Daoy (cell line): ENCODE data around the gene ICA1. TPM values are rescaled to one million over a fixed set of nuclear protein-coding genes. Genes with fewer than 3 reads are reported as not detected.
"Not testable (repeated sequence)": the region's sequence is repeated elsewhere in the genome, so short reads cannot be mapped to it uniquely, and the experiment has no call there.

ENCODE experiments used
- DNase-seq: peaks from one replicate; pipeline ENCODE4 v3.0.0-alpha.2; 2015; ENCODE audit warnings: low read depth
- total RNA-seq: library from RNA; depleted of rRNA; stranded (reverse); fragments of >200 nt; shearing (Covaris generic); gene quantifications from 2 replicates; pipeline ENCODE4 v1.2.3, GENCODE V29; 2014

ICA1 gene
- total RNA-seq, 1 experiment from 2014 or later = 18.1 TPM

DNA sequence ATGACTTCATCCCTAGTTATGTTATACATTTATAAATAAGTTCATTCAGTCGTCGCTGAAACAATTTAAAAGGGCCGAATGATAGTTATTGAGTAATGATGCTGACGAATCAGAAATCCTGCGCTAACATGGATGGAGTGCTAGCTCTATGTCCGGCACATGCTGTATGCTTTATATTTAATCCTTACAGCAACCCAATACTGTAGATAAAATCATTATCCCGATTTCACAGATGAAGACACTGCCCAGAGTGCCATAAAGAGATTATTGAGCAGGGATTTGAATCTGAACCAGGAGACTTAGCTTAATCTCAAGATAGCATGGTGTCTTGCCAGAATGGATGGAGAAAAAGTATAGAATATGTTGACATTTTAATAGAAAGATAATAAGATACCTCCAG is 1.1 kb upstream of the ICA1 start:
- no peak for DNase-seq

DNA sequence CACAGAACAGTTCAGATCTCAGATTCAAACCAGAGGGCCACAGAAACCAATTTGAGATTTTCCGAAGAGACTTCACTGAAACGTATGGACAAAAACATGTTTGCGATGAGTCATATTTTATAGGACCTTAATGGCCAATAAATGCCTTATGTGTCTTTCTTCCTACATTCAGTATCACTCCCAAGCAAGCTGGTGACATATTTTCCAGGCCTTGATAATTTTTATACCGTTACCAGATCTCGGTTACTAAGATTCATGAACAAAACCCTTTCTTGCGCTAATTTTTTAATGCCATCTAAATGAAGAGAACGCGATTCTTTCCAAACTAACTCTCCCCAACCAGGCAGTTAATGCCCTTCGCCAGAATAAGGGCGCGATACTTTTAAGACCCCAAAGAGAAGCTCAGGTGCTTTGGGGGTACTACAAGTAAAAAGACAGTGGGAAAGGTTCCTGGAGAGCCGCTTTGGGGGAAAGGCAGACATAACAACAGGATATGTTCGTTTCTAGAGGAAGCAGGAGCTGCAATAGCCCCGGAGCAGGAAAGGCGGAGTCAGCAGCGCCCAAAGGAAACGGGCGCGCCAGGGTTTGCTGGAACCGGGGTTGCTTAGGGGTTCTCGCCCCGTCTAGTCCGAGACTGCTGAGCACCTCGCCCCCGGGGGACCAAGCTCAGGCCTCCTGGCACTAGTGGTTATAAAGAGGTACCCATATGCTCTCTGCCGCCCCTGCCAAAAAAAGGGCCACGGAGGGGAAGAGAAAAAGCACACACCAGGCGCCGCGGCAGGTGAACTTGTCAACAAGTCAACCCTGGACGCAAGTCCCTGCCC is 884 bp downstream of the ICA1 start:
- DNase-seq = peak; percentile 67

DNA sequence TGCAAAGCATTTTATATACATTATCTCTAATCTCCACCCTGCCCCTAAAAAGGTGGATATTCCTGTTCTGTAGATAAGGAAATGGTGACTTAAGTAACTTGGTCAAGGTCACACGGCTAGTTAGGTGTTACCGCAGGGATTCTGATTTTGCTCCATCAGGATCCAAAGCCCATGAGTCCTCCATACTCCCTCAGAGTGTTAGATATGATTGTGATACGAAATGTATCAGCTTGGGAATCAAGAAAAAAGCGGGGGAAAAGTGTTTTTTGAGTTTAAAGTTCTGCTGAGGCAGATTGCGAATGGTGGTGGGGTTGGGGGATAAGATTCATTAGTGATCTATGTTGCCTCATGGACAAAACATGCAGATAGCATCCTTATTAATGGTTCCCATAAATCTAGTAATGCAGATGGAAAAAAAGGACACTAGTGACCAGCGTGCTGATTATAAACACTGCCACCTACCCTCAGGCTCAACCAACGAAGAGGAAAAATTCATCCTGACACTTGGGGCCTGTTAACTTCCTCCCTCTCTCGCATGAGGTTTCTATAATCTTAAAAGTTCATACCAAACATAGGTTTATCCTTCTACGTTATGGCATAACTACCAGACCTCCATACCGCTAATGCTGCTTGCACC is 2.3 kb downstream of the ICA1 start:
- no peak for DNase-seq

DNA sequence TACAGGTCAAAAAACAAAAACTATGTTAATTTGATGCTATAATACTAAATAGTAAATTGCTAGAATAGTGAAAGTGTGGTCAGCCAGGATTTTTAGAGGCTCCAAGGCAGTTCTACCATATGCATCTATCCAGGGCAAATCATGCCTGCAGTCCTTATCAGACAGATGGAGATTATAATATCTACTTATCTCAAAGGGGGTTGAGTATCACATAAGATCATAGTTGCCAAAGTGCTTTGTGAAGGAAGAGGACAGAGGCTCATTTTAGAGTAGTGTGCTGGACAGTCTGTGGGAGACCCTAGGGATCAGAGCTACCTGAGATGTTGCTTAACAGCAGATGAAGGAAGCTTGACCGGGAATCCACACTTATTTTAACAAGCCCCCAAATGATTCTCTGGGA is 3.2 kb downstream of the ICA1 start:
- DNase-seq = no peak

DNA sequence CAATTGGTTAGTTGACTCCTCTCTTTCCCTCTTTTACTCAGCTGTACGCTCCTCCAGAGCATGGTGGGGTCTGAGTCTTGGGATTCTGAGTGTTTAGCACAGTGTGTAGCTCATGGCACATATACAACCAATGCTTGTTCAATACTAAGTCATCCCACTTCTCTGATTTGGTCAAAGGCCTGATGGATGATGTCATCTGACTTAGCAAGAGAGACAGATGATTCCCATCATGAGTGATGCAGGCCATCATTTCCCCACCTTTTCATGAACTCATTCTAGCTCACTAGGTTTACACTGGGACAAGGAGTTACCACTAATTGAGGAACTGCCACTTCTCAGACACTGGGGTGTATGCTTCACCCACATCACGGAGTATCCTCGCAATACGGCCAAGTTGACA is 3.8 kb downstream of the ICA1 start:
- DNase-seq = no peak

DNA sequence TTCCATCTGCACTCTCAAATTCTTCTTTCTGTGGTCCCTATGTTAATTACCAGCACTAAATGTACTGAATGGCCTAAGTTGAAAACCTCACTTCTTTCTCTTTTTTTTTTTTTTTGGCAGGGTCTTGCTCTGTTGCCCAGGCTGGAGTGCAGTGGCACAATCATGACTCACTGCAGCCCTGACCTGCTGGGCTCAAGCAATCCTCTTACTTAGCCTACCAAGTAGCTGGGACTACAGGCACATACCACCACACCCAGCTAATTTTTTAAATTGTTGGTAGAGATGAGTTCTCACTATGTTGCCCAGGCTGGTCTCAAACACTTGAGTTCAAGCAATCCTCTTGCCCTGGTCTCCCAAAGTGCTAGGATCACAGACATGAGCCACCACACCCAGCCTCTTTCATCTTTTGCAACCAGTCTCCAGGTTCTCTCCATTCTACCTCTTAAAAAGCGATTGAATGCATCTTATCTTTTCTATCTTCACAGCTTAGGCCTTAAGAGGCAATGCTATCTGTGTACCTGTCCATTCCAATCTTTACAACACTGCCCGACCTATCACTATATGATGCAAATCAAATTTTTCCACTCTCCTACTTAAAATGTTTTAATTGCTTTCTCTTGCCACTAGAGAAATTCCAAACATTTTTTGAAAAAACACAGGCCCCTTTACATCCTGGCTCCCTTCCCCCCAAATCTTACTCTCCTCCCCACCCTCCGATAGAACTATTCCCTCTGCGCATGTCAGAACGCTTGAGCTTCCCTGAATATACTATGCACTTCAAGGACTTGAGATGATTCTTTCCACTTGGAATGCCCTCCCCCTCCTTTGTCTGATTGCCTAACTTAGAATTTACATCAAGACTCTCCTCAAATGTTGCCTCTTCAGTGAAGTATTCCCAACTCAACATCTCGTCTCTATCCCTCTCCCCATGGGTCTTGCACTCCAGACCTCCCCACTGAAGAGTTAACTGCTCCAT is 6.0 kb downstream of the ICA1 start:
- no peak for DNase-seq

DNA sequence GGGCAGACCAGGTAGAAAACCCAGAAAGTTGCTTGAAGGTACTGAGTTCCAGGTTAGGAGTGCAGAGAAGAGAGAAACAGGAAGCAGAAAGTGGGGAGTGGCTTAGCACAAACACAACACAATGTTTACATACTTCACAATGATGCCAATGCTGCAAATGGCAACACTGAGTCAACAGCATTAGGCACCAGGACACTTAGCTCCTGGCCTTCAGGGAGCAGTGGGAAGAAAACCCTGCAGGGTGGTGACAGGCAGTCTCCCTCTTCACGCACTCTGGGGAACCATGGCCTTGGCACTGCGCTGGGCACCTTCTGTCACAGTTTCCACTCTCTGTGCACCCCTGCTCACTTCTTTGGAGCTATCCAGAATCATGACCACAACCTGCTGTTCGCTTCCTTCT is 7.3 kb downstream of the ICA1 start:
- no peak for DNase-seq

DNA sequence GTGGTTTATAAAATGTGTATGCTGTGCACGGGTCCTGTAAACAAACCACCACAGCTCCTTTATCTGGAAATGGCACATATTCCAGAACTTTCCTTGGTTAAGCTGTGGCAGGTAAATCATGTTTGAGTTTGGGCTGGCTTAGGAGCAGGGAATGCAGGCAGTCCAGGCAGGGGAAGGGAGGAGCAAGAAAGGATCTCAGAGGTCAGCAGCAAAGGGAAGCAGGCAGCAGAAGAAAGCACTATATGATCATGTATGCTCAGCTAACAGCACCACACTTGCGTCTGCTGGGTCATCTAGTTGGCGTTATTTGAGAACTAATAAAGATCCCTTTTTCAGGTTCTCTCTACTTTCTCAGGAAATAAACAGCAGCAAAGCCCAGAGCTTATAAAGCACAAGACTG is 7.8 kb downstream of the ICA1 start:
- DNase-seq = no peak

DNA sequence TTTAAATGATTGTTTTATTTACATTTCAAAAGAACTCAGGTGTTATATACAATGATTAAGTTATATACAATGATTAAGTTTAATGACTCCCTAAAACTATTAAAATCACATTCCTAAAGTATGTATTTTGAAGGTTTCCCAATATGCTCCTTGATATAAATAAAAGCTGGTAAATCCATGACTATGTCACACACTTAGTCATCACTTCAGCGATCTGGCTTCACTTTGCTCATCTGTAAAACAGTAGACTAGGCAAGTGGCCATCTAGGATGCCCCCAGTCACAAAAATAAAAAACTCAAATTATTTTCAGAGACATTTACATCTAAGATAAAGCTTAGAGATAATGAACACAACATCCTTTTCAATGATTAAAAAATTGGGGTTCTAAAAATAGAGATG is 10.8 kb downstream of the ICA1 start:
- no peak for DNase-seq

DNA sequence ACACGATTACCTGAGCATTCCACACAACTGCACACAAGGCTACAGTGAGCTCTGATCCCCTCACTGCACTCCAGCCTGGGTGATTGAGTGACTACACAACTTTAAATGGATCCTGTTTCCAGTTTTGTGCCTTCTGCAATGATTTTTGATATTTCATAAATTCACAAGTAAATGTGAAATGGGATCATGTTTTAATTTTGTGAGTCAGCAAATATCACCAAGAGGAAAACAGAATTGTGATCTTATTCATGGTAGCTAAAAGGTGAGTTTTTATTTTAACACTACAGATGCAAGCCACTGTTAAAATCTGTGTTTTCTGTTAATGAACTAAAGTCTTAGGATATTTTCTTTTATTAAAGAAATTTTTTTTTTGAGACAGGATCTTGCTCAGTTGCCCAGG is 11.4 kb downstream of the ICA1 start:
- no peak for DNase-seq

DNA sequence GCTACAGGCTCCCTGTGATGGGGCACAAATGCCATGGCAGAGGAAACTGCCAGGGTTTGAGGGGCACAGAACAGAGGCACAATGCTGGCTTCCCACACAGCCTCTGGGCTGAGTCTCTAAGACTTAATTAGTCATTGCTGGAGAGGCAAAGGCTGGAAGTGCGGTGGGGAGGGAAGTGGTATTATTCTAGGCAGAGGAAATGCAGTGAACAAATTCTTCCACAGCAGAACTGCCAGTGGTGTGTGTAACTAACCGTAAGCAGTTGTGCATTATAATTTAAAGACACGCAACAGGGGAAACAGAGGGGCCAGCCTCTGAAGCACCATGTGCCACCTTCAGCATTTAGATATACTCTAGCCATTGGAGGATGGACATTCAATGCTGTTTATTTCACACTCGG is 12.8 kb downstream of the ICA1 start:
- DNase-seq = peak; percentile 15

DNA sequence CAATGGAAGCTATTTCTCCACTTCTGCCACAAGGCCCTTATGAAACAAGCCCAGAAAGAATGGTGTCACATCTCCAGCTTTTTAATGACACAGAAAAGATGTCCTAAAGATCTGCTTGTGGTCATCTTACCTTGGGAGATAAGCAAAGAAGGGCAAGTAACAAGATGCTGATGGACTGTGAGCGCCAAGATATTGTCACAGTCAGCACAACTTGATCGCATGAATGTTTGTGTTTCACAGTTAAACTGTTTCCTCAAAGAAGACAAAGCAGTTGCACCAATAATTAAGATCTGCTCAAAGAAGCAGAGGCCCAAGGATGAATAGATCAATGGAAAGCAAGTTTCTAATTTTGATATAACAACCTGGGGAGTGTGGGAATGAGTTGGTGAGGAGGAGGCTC is 15.9 kb downstream of the ICA1 start:
- no peak for DNase-seq

DNA sequence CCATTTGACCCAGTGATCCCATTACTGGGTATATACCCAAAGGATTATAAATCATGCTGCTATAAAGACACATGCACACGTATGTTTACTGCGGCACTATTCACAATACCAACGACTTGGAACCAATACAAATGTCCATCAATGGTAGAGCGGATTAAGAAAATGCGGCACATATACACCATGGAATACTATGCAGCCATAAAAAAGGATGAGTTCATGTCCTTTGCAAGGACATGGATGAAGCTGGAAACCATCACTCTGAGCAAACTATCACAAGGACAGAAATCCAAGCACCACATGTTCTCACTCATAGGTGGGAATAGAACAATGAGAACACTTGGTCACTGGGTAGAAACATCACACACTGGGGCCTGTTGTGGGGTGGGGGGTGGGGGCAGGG is 16.9 kb downstream of the ICA1 start:
- not testable (repeated sequence) for DNase-seq

DNA sequence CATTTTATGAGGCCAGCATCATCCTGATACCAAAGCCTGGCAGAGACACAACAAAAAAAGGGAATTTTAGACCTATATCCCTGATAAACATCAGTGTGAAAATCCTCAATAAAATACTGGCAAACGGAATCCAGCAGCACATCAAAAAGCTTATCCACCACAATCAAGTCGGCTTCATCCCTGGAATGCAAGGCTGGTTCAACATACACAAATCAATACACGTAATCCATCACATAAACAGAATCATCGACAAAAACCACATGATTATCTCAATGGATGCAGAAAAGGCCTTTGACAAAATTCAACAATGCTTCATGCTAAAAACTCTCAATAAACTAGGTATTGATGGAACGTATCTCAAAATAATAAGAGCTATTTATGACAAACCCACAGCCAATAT is 18.9 kb downstream of the ICA1 start:
- DNase-seq = not testable (repeated sequence)

DNA sequence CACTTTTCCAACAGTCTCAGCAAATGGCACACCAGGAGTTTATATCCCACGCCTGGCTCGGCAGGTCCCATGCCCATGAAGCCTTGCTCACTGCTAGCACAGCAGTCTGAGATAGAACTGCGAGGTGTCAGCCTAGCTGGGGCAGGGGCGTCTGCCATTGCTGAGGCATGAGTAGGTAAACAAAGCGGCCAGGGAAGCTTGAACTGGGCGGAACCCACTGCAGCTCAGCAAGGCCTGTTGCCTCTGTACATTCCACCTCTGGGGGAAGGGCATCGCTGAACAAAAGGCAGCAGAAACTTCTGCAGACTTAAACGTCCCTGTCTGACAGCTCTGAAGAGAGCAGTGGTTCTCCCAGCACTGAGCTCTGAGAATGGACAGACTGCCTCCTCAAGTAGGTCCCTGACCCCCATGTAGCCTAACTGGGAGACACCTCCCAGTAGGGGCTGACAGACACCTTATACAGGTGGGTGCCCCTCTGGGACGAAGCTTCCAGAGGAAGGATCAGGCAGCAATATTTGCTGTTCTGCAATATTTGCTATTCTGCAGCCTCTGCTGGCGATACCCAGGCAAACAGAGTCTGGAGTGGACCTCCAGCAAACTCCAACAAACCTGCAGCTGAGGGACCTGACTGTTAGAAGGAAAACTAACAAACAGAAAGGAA is 22.1 kb downstream of the ICA1 start:
- not testable (repeated sequence) for DNase-seq

DNA sequence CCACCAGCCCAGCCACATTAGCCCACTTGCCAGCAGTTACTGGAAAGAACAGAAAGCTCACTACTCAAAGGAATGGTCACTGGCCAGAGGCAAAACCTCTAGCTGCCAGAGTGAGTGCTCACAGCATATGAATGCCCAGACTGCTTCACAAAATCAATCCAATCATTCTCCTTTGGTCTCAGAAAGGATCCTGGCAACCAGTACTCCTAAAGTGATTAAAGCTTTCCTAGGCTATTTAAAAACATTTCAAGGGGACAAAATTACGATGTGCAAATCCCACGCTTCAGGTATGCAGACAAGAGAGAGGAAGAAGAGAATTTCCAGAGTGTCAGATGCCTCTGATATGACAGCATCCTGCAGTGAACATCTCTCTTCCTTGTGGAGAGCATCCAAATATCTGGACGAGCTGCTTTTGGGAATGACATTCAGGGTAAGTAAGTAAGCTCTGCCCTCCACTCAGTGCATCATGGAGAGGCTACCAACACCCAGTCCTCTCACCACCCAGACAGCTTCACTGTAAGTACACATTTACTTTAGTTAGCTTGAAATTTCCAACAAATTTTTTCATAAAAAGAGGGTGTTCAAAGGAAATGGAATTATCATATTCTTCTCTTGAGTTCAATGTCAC is 25.1 kb downstream of the ICA1 start:
- DNase-seq = no peak

DNA sequence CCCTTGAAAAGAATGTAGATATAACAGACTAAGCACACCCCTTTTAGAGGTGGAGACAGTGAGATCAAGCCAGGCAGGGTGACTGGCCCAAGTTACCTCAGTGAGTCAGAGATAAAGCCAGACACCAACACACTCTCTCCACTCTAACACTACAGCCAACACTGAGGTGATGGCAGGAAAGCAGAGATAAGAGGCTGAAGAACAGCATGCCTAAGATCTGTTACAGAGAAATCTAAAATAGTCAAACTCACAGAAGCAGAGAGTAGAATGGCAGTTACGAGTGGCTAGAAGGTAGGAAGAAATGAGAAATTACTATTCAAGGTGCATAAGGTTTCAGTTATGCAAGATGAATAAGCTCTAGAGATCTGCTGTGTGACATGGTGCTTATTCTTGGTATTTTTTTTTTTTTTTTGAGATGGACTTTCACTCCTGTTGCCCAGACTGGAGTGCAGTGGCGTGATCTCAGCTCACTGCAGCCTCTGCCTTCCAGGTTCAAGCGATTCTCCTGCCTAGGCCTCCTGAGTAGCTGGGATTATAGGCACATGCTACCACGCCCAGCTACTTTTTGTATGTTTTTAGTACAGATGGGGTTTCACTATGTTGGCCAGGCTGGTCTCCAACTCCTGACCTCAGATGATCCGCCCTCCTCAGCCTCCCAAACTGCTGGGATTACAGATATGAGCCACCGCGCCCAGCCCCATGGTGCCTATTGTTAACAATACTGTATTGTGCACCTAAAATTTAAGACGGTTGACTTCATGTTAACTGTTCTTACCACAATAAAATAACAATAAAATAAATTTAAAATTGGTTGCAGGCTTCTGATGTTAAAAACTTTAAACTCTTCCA is 28.7 kb downstream of the ICA1 start:
- DNase-seq = peak; percentile 27

DNA sequence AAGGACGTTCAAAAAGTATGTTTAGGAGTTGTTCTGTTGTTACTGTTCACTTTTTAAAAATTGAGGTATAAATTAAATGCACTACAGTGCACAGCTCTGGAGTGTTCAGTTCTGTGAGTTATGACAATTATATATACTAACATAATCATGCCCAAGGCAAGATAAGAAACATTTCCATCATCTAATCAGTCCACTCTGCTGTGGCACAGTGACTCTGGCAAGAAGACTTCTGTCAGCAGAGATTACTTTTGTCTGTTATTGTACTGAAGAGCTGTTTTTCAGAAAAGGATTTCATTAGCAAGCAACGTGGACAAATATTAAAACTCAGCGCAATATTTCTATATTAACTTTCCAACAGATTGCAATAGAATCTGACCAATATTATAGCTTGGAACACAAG is 32.0 kb downstream of the ICA1 start:
- DNase-seq = no peak

DNA sequence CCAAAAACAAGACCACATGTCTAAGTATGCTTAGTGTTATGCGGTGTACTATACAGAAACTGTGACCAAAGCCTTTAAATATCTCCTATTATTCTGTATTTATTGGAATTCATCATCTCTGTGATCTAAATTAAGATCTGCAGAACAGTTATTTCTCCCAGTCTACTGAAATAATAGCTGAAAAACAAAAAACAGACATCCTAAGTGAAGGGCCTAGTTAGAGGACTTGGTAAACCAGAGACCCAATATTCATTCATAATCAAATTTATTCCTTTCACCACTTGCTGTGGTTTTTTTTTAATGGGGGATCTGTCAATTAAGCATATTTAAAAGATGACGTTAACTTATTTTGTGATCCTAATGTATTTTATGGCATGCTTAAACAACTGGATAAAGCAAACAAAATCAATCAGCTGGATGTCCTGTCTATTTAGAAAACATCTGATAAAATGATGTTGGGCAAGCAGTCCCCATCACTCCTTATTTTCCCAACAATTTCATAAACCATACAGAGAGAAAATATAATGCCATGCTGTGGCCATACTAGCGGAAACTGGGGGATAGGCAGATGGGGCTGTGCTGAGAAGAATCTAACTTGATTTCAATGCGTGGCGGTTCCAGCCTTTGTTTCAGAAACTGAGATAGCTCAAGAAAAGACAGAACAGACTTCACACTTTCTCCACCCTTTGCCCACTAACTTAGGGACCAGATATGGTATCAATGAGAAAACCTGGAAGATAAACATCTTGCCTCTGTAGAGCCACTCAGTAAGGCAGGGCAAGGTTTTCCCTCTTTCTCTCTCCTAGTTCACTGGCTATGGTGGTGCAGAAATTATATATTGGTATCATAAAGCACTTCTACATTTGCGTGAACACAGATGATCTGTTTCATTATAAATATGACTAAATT is 32.9 kb downstream of the ICA1 start:
- no peak for DNase-seq
